HFF-Myc (cell line): ENCODE results near the gene COX4I1.

Source experiments
- DNase-seq: peaks from one replicate; pipeline ENCODE4 v3.0.0-alpha.2; 2011; ENCODE audit warnings: low read depth; ENCODE audit errors: extremely low read depth
- H3K4me3 ChIP-seq: replicated peaks from 2 replicates; pipeline ENCODE4 v1.5.1; 2011; ENCODE audit warnings: low read depth, mild to moderate bottlenecking, control low read depth, low read length
- CTCF ChIP-seq: IDR thresholded peaks from 2 replicates; pipeline ENCODE4 v1.5.1; 2012; ENCODE audit warnings: mild to moderate bottlenecking, low read depth, low read length, control low read depth; ENCODE audit errors: missing control alignments

The COX4I1 gene

GRCh38 chr16:85778873-85779272, 20.6 kb upstream of the COX4I1 start:
- no peak for DNase-seq
- no peak overlapping the region for H3K4me3 ChIP-seq
- no peak for TF ChIP-seq CTCF

- no peak for DNase-seq
- no peak overlapping the region for H3K4me3 ChIP-seq
- no peak for TF ChIP-seq CTCF
These were observed 19.2 kb upstream of the COX4I1 start for GRCh38 chr16:85780281-85780680.

- DNase-seq, result no peak
- H3K4me3 ChIP-seq, result no peak overlapping the region
- no peak for TF ChIP-seq CTCF
These were observed 18.3 kb upstream of the COX4I1 start for GRCh38 chr16:85781156-85781555.

- no peak for DNase-seq
- no peak overlapping the region for H3K4me3 ChIP-seq
- no peak for TF ChIP-seq CTCF
These were observed 17.7 kb upstream of the COX4I1 start for GRCh38 chr16:85781695-85782370.

- H3K4me3 ChIP-seq, result no peak overlapping the region
- TF ChIP-seq CTCF, result no peak
- no peak for DNase-seq
These were observed 17.0 kb upstream of the COX4I1 start for GRCh38 chr16:85782451-85782850.

GRCh38 chr16:85783441-85783840, 16.1 kb upstream of the COX4I1 start:
- no peak for TF ChIP-seq CTCF
- H3K4me3 ChIP-seq, result no peak overlapping the region

GRCh38 chr16:85784813-85785212, 14.7 kb upstream of the COX4I1 start:
- no peak for DNase-seq
- no peak overlapping the region for H3K4me3 ChIP-seq
- no peak for TF ChIP-seq CTCF

More at GRCh38 chr16:85783441-85783840, 16.1 kb upstream of the COX4I1 start:
- no peak for DNase-seq
